ENCODE results near the gene SPPL2C.

Gene SPPL2C

GRCh38 chr17:45823598-45823997, 21.1 kb upstream of the SPPL2C start:
- no peak overlapping the region for H3K27ac Mint-ChIP-seq
- H3K36me3 Mint-ChIP-seq (ENCODE audit: low read depth): no peaks in the 10 kb centered on the region
- H3K4me3 Mint-ChIP-seq: no peak overlapping the region
- no peaks in the 10 kb centered on the region for H3K9me3 Mint-ChIP-seq
- H3K4me1 Mint-ChIP-seq (ENCODE audit: low read depth): peaks cover 3% of the 10 kb centered on the region
- H3K27me3 Mint-ChIP-seq: peaks cover 3% of the 10 kb centered on the region

DNA sequence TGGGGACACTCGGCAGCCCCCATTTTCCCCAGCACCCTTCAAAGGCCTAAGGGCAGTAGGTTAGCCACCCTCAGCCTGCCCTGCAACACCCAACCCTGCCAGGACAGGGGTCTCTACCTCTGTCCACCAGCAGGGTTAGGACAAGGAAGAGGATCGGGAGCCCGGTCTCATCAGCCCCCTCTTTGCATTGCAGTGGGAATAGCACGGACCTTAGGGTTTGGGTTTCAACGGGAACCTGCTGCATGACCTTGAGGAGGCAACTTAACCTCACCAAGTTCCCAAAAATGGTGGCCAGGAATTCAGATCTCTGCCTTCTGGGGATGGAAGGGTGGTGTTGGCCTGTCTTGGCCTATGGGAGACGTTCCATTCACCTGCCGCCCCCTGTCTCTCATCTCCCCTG, 20.2 kb upstream of the SPPL2C start:
- H3K4me3 Mint-ChIP-seq: no peak overlapping the region
- H3K27me3 Mint-ChIP-seq: peaks cover 3% of the 10 kb centered on the region

GRCh38 chr17:45824901-45825492, 19.7 kb upstream of the SPPL2C start:
- Mint-ChIP-seq H3K27ac (no peak overlapping the region), H3K4me1 (ENCODE audit: low read depth) (peaks cover 3% of the 10 kb centered on the region), H3K27me3 (peaks cover 3% of the 10 kb centered on the region), H3K9me3 (no peaks in the 10 kb centered on the region), H3K36me3 (ENCODE audit: low read depth) (no peaks in the 10 kb centered on the region), H3K4me3 (no peak overlapping the region)

More for the DNA sequence above, 20.2 kb upstream of the SPPL2C start:
- no peak overlapping the region for H3K27ac Mint-ChIP-seq
- no peaks in the 10 kb centered on the region for H3K36me3 Mint-ChIP-seq (ENCODE audit: low read depth)
- H3K9me3 Mint-ChIP-seq: no peaks in the 10 kb centered on the region
- peaks cover 3% of the 10 kb centered on the region for H3K4me1 Mint-ChIP-seq (ENCODE audit: low read depth)

GRCh38 chr17:45825792-45826191, 18.9 kb upstream of the SPPL2C start:
- H3K4me1 Mint-ChIP-seq (ENCODE audit: low read depth): peaks cover 3% of the 10 kb centered on the region
- no peaks in the 10 kb centered on the region for H3K9me3 Mint-ChIP-seq
- H3K4me3 Mint-ChIP-seq: no peak overlapping the region
- no peaks in the 10 kb centered on the region for H3K36me3 Mint-ChIP-seq (ENCODE audit: low read depth)
- no peak overlapping the region for H3K27ac Mint-ChIP-seq
- H3K27me3 Mint-ChIP-seq: peaks cover 3% of the 10 kb centered on the region

DNA sequence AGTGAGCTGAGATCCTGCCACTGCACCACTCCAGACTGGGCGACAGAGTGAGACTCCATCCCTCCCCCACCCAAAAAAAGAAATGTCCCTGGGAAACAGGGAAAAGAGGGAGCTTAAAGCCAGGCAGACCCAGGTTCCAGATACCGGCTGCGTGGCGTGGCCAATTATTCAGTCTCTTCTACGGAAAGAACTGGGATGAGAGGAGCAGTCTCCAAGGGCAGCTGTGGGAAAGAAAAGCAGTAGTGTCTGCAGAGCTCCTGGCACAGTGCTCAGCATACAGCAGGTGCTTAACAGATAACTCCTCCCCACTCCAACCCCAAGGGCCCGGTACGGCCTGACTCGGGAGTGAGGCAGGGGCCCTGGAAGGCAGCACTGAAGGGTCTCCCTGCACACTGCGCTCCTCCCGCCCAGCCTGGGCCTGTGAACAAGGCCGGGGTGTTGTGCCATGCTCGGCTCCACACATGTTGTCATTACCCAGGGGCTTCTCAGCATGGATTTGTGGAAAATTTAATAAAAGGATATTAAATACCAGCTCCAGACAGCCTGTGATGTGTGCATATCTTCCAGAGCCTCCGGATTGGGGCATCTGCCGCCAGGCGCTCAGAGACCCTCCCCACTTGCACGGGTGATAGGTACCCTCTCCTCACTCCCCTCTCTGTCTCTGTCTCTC, 17.6 kb upstream of the SPPL2C start:
- H3K9me3 Mint-ChIP-seq: no peaks in the 10 kb centered on the region
- no peak overlapping the region for H3K4me3 Mint-ChIP-seq
- peaks cover 3% of the 10 kb centered on the region for H3K4me1 Mint-ChIP-seq (ENCODE audit: low read depth)
- no peak overlapping the region for H3K27ac Mint-ChIP-seq
- H3K36me3 Mint-ChIP-seq (ENCODE audit: low read depth): no peaks in the 10 kb centered on the region
- peaks cover 1% of the 10 kb centered on the region for H3K27me3 Mint-ChIP-seq

DNA sequence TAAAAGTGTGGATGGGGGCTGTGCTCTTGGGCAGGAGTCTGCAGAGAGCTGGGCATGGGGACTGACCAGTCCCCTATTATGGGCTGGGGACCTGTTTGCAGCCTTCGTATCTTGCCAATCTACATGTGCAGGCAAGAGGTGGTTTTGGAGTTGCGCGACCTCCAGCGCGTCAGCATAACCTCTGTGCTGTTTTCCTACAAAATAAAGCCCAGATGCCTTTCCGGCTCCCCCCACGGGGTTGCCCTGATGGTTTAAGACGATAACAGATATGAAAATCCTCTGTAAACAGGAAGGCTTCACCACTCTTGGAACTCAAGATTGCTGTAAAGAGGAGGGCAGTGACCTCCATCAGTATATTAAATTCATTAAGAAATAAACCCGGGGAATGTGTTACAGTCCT, 16.5 kb upstream of the SPPL2C start:
- Mint-ChIP-seq H3K36me3 (ENCODE audit: low read depth) (no peaks in the 10 kb centered on the region), H3K9me3 (no peaks in the 10 kb centered on the region), H3K27me3 (no peaks in the 10 kb centered on the region), H3K4me1 (ENCODE audit: low read depth) (peaks cover 3% of the 10 kb centered on the region), H3K4me3 (no peak overlapping the region), H3K27ac (no peak overlapping the region)

- Mint-ChIP-seq H3K9me3 (no peaks in the 10 kb centered on the region), H3K36me3 (ENCODE audit: low read depth) (no peaks in the 10 kb centered on the region), H3K27ac (no peak overlapping the region), H3K27me3 (no peaks in the 10 kb centered on the region), H3K4me3 (no peak overlapping the region), H3K4me1 (ENCODE audit: low read depth) (peaks cover 2% of the 10 kb centered on the region)
Measured at GRCh38 chr17:45828582-45829133, 16.0 kb upstream of the SPPL2C start.

DNA sequence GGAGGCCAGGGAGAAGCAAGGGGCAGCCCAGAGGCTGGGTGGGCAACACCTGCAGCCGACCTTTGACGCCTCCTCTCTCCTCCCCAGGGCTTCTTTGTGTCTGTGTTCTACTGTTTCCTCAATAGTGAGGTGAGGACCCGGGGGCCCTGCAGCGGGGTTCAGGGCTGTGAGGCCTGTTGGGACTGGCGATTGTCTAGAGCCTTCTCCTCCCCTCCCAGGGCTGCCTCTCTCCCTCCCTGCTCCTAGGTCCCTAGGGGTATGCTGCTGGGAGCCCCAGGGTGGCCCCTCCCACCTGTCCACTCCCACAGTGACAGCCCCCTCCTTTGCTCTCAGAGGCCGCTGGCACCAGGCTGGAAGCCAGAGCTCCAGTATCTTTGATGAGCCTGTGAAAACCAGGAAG, 10.8 kb upstream of the SPPL2C start:
- Mint-ChIP-seq H3K27ac (no peak overlapping the region), H3K27me3 (no peaks in the 10 kb centered on the region), H3K9me3 (no peaks in the 10 kb centered on the region), H3K4me3 (no peak overlapping the region), H3K36me3 (ENCODE audit: low read depth) (no peaks in the 10 kb centered on the region), H3K4me1 (ENCODE audit: low read depth) (no peaks in the 10 kb centered on the region)

GRCh38 chr17:45834471-45835396, 9.9 kb upstream of the SPPL2C start:
- Mint-ChIP-seq H3K27me3 (no peaks in the 10 kb centered on the region), H3K36me3 (ENCODE audit: low read depth) (no peaks in the 10 kb centered on the region), H3K4me3 (no peak overlapping the region), H3K9me3 (no peaks in the 10 kb centered on the region), H3K4me1 (ENCODE audit: low read depth) (no peaks in the 10 kb centered on the region), H3K27ac (no peak overlapping the region)

DNA sequence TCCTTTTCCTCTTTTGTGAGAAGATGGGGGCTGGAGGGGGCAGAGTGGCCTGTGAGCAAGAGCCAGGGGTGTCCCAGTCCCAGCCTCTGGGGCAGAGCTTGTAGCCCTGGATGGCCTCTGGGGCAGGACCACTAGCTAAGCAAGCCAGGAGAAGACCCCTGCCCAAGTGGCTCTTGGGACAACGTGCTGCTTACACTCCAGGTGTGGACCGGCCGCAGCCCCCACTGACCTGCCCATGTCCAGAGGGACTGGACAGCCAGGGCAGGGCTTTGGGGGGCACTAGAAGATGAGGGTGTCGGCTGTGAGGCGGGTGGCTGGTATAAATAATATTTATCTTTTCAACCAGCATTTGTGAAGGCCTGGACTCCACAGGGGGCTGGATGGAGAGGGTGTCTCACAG, 9.2 kb upstream of the SPPL2C start:
- no peak overlapping the region for H3K4me3 Mint-ChIP-seq
- no peaks in the 10 kb centered on the region for H3K36me3 Mint-ChIP-seq (ENCODE audit: low read depth)
- no peak overlapping the region for H3K27ac Mint-ChIP-seq
- H3K27me3 Mint-ChIP-seq: no peaks in the 10 kb centered on the region
- H3K9me3 Mint-ChIP-seq: no peaks in the 10 kb centered on the region
- no peaks in the 10 kb centered on the region for H3K4me1 Mint-ChIP-seq (ENCODE audit: low read depth)

- Mint-ChIP-seq H3K4me3 (no peak overlapping the region), H3K36me3 (ENCODE audit: low read depth) (no peaks in the 10 kb centered on the region), H3K4me1 (ENCODE audit: low read depth) (no peaks in the 10 kb centered on the region), H3K27me3 (no peaks in the 10 kb centered on the region), H3K27ac (no peak overlapping the region), H3K9me3 (no peaks in the 10 kb centered on the region)
Measured at GRCh38 chr17:45836047-45837044, 8.3 kb upstream of the SPPL2C start.

GRCh38 chr17:45837187-45837586, 7.5 kb upstream of the SPPL2C start:
- Mint-ChIP-seq H3K27ac (no peak overlapping the region), H3K4me1 (ENCODE audit: low read depth) (no peaks in the 10 kb centered on the region), H3K9me3 (no peaks in the 10 kb centered on the region), H3K27me3 (no peaks in the 10 kb centered on the region), H3K4me3 (no peak overlapping the region), H3K36me3 (ENCODE audit: low read depth) (no peaks in the 10 kb centered on the region)

DNA sequence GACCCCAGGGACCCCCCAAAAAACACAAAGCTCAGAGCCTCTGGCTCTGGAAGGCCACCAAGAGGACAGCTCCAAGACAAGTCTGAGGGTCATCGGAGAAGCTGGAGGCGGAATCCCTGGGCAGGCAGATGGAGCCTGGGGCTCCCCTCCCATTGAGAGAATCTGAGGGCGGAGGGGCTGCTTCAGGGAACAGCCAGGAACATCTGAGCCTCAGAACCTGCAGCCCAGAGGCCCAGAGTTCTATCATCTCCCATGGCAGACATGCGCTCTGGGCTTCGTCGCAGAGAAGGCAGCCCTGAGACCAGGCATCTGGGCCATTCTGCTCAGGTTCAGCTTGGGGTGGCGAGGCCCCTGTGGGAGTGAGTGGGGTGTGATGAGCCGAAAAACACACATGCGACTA, 7.1 kb upstream of the SPPL2C start:
- H3K27me3 Mint-ChIP-seq: no peaks in the 10 kb centered on the region
- no peaks in the 10 kb centered on the region for H3K4me1 Mint-ChIP-seq (ENCODE audit: low read depth)
- H3K27ac Mint-ChIP-seq: no peak overlapping the region
- no peaks in the 10 kb centered on the region for H3K36me3 Mint-ChIP-seq (ENCODE audit: low read depth)
- H3K9me3 Mint-ChIP-seq: no peaks in the 10 kb centered on the region
- no peak overlapping the region for H3K4me3 Mint-ChIP-seq

DNA sequence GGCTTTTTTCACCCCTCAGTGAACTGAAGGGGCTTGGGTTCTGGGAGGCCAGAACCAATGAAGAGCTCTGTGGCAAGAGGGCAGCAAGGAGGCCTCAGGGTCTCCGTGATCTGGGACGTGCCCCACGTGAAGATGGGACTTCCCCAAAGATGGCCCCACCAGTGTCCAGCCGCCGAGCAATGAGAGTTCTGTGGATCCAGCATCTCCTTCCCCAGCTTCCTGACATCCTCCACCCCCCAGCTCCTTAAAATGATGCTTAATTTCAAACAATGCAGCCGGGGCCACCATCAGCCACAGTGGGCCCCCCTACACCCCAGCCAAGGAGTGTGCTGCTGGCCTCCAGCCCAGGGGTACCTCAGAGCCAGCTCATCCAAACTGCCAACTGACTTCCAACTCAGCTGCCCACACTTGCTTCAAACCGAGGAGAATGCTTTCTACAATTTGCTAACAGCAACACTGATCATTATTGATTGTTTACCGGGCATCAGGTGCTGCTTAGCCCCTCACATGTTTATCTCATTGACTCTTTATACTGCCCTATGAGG, 5.9 kb upstream of the SPPL2C start:
- H3K27me3 Mint-ChIP-seq: no peaks in the 10 kb centered on the region
- H3K27ac Mint-ChIP-seq: no peak overlapping the region
- H3K4me3 Mint-ChIP-seq: no peak overlapping the region
- H3K36me3 Mint-ChIP-seq (ENCODE audit: low read depth): no peaks in the 10 kb centered on the region
- no peaks in the 10 kb centered on the region for H3K9me3 Mint-ChIP-seq
- no peaks in the 10 kb centered on the region for H3K4me1 Mint-ChIP-seq (ENCODE audit: low read depth)

All from stimulated activated naive CD8-positive, alpha-beta T cell treated with anti-CD3 and anti-CD28 coated beads, Interleukin-15, Interleukin-2, amounts not matched to agents 100 ng/mL and 50 ng/mL, for 24 hours (primary cell).